GM18867 (cell line): Measurements from ENCODE around the gene PTPRK.

Source experiments
- ATAC-seq: cut with Tn5 transposase; IDR thresholded peaks from one replicate; pipeline ENCODE4 v1.9.1; 2021; ENCODE audit warnings: mild to moderate bottlenecking, moderate library complexity; ENCODE audit not compliant: unreplicated experiment

Gene PTPRK

GRCh38 chr6:128350416-128351254 lies 169.8 kb downstream of the PTPRK start:
- no peak for ATAC-seq

- no peak for ATAC-seq
These were observed 173.3 kb downstream of the PTPRK start for GRCh38 chr6:128347123-128347522.

GRCh38 chr6:128346569-128346968 lies 173.8 kb downstream of the PTPRK start:
- ATAC-seq, result no peak

DNA sequence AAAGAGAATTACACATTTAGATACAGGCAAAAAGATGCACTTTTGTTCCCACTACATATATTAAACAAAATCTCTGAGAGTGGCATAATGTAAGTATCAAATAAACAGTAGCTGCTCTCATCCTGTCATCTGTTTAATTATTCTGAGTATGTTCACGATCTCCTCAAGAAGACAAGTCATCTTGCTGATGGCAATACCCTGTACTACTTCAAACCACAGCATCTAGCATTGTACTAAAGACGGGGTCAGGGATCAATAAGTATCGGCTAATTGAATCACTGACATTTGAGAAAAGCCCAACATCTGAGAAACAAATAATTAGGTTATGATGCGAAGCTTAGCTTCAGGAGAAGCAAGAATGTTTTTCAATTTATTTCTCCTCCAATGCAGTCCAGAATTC lies 175.1 kb downstream of the PTPRK start:
- ATAC-seq, result no peak

DNA sequence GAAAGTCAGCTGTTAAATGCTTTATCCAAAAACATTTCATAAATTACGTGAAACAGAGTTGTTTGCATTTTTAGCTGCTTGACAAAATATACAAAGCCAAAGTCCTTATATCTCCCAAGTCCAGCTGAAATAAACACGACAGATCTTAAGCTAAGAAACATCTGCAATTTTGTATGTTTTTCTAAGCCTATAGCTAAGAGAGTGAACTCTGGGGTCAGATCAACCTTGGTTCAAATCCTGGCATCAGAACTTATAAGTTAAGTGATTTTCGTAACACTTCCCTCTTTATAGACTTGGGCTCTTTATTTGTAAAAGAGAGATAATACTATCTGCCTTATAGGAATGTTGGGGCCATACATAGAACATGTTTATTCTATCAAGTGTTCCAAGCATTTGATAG lies 176.7 kb downstream of the PTPRK start:
- no peak for ATAC-seq

- ATAC-seq, result no peak
These were observed 180.6 kb downstream of the PTPRK start for GRCh38 chr6:128339635-128340450.

DNA sequence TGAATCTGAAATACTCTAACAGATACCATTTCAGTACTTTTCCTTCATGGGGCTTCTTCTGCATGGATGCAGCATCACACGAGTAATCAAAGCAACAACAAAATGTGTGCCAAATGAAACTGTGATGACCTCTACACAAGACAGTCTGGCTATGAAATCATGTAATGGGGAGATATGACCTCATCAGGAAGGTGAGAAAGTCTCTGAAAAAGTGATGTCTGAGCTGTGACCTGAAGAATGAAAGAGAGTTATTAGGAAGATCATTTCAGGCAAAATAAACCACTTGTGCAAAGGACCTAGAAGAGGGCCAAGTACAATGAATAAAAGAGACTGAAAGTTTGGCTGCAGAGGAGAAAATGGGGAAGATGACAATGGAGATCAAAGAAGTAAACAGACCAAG lies 182.8 kb downstream of the PTPRK start:
- ATAC-seq, result no peak

DNA sequence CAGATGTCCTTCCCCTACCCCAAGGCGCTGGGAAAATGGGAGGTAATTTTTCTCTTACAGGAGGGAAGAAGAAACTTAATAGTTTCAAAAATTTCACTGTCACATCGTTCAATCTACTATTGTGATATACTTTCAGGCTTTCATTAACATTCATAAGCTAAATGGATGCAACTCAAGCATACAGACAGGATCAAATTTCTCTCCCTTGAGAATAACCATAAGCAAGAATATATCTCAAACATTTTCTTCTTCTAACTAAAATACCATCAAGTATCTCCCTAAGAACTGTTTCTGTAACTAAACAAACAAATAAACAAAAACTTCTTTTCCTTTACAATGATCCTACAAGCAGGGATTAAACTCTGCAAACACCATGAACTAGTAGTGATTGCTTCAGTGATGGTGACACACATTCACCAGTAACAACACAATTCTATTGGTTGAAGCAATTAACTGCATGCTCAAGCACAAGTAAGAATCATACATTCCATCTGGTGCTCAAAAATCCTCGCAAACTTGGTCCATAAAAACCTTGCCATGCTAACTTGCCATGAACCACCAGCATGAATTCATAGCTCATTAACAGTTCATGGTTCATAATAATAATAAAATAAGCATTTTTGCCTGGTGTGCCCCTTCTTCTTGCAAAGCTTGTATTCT lies 183.8 kb downstream of the PTPRK start:
- ATAC-seq, result no peak

DNA sequence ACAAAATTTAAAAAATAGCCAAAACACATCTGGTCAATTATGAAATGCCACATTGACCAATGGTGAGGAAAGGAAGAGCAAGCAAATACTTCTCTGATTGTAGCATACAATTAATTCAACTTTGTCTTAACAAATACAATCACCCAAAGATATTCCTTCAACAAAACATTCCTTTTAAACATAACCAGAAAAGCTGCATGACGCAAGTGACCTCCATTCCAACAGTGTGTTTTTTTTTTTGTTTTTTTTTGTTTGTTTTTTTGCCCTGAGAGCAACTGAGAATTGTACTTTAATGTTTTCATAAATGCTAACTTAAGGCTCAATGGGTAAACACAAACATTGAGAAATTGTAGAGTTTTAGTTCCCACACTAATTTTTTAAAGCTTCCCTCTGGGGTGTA lies 184.4 kb downstream of the PTPRK start:
- ATAC-seq, result no peak

GRCh38 chr6:128333581-128334223 lies 186.7 kb downstream of the PTPRK start:
- ATAC-seq, result no peak

DNA sequence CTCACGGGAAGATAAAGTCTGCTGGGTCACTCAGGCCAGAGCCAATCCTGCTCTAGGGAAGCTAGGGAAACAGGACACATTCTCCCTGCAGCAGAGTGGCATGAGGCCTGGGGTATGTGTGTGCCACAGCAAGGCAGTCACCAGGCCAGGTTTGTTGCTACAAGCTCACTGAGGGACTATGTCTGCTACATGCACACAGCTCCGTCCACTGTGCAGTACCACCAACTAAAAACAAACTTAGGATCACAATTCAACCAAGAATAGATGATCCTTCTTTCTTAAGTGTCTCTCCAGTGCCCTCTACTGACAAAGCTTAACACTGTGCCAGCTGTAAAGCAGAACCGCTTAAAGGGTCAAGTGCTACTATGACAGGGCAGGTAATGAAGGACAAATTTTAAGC lies 192.5 kb downstream of the PTPRK start:
- ATAC-seq, result peak; percentile 95

- ATAC-seq, result no peak
These were observed 197.4 kb downstream of the PTPRK start for GRCh38 chr6:128323011-128323410.

- ATAC-seq, result no peak
These were observed 200.5 kb downstream of the PTPRK start for GRCh38 chr6:128319946-128320345.

DNA sequence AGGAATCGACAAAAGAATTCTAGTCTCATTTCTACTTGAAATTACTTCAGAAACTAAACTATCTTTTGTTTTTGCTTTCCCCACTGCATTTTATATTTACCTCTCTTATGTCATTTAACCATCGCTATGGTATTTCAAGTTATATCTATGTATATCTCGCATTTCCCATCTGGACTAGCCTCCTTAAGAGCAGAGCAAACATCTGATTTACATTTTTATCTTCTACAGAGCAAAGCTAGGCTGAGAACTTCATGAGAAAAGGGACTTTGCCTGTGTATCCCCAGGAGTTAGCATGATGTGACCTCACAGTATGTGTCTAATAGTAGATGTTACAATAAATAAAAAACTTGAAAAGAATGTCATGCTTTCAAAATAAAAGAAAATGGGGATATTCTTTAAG lies 201.2 kb downstream of the PTPRK start:
- no peak for ATAC-seq

DNA sequence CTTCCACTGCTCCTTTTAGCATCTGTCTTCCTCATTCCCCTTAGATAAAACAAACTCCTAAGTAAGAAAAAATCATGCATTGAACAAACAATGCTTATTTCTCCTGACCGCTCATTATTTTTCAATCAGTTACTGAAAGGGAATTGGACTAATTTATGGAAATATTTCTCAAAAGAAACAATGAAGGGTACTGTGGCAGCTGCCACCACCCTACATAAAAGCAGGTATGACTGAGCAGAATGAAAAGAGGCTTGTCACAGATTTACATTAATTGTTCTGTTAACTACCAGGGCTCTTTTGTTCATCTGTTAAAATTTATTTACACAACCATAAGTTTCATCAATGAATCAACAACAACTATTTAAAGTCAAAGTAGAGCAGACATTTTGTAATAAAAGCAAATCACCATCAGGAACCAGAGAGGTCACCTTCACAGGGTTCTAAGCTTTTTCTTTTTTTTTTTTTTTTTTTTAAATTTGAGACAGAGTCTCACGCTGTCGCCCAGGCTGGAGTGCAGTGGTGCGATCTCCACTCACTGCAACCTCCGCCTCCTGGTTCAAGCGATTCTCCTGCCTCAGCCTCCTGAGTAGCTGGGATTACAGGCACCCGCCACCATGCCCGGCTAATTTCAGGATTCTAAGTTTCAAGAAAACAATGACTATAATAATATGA lies 204.0 kb downstream of the PTPRK start:
- ATAC-seq, result no peak

GRCh38 chr6:128314190-128314589 lies 206.2 kb downstream of the PTPRK start:
- no peak for ATAC-seq

- ATAC-seq, result peak; percentile 42
These were observed 208.3 kb downstream of the PTPRK start for GRCh38 chr6:128311944-128312570.

DNA sequence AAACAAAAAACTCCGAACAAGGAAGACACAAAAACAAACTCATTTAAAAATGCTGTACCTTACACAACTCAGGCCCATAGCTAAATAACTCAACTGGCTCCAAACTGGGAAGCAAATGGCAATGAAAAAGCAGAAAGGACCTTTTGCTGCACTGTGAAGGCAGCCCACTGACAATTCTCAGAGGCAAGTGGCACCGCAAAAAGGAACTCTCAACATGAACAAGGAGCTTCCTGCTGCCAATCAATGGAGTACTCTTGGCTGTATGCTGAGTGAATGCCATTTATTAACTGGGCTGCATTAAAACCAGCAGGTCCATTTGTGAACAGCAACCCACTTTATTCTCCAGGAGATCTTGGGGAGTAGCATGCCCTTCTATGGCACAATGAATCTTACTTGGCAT lies 209.9 kb downstream of the PTPRK start:
- no peak for ATAC-seq

DNA sequence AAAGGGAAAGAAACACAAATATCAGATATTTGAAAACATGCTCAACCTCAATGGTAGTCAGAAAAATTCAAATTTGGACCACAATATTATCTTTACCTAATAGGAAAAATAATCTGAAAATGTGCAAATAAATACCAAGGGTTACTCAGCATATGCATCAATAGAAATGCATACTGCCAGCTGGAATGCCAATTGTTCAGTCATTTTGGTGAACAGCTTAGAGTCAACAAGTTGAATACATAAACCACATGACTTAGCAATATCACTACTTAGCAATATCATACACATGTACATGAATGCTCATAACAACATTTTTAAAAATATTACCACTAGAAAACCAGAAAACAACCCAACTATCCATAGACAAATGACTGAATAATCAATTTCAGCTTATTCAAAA lies 212.7 kb downstream of the PTPRK start:
- ATAC-seq, result no peak

- ATAC-seq, result no peak
These were observed 214.4 kb downstream of the PTPRK start for GRCh38 chr6:128305976-128306375.
